Measurements from ENCODE around the gene KRT76.

KRT76 gene

GRCh38 chr12:52811191-52812072 is 34.3 kb upstream of the KRT76 start:
- Histone ChIP-seq H3K4me3 (ENCODE audit: low read depth in 1 of 2, low read length in 2 of 2) (no peak overlapping the region), H3K36me3 (ENCODE audit: insufficient read depth, low read length) (no peaks in the 10 kb centered on the region), H3K27ac (ENCODE audit: low read depth, low read length) (no peak overlapping the region), H3K9me3 (ENCODE audit: low read length) (no peaks in the 10 kb centered on the region), H3K27me3 (ENCODE audit: control insufficient read depth in 1 of 2, insufficient read depth in 2 of 2, low read length in 2 of 2) (no peaks in the 10 kb centered on the region), H3K4me1 (ENCODE audit: insufficient read depth, low read length) (no peaks in the 10 kb centered on the region), H3K9ac (ENCODE audit: low read length) (no peak overlapping the region)

GRCh38 chr12:52810554-52810953 is 33.4 kb upstream of the KRT76 start:
- H3K36me3 ChIP-seq (ENCODE audit: insufficient read depth, low read length) = no peaks in the 10 kb centered on the region
- no peaks in the 10 kb centered on the region for H3K27me3 ChIP-seq (ENCODE audit: control insufficient read depth in 1 of 2, insufficient read depth in 2 of 2, low read length in 2 of 2)
- H3K4me3 ChIP-seq (ENCODE audit: low read depth in 1 of 2, low read length in 2 of 2) = no peak overlapping the region
- no peaks in the 10 kb centered on the region for H3K4me1 ChIP-seq (ENCODE audit: insufficient read depth, low read length)
- H3K9ac ChIP-seq (ENCODE audit: low read length) = no peak overlapping the region
- H3K27ac ChIP-seq (ENCODE audit: low read depth, low read length) = no peak overlapping the region
- no peaks in the 10 kb centered on the region for H3K9me3 ChIP-seq (ENCODE audit: low read length)

GRCh38 chr12:52809166-52809565 is 32.0 kb upstream of the KRT76 start:
- no peaks in the 10 kb centered on the region for H3K4me1 ChIP-seq (ENCODE audit: insufficient read depth, low read length)
- H3K27me3 ChIP-seq (ENCODE audit: control insufficient read depth in 1 of 2, insufficient read depth in 2 of 2, low read length in 2 of 2) = no peaks in the 10 kb centered on the region
- no peak overlapping the region for H3K4me3 ChIP-seq (ENCODE audit: low read depth in 1 of 2, low read length in 2 of 2)
- H3K27ac ChIP-seq (ENCODE audit: low read depth, low read length) = no peak overlapping the region
- H3K9me3 ChIP-seq (ENCODE audit: low read length) = no peaks in the 10 kb centered on the region
- no peak overlapping the region for H3K9ac ChIP-seq (ENCODE audit: low read length)
- no peaks in the 10 kb centered on the region for H3K36me3 ChIP-seq (ENCODE audit: insufficient read depth, low read length)

- H3K27me3 ChIP-seq (ENCODE audit: control insufficient read depth in 1 of 2, insufficient read depth in 2 of 2, low read length in 2 of 2) = no peaks in the 10 kb centered on the region
- no peaks in the 10 kb centered on the region for H3K36me3 ChIP-seq (ENCODE audit: insufficient read depth, low read length)
- no peaks in the 10 kb centered on the region for H3K4me1 ChIP-seq (ENCODE audit: insufficient read depth, low read length)
- H3K9ac ChIP-seq (ENCODE audit: low read length) = no peak overlapping the region
- H3K4me3 ChIP-seq (ENCODE audit: low read depth in 1 of 2, low read length in 2 of 2) = no peak overlapping the region
- no peak overlapping the region for H3K27ac ChIP-seq (ENCODE audit: low read depth, low read length)
- H3K9me3 ChIP-seq (ENCODE audit: low read length) = no peaks in the 10 kb centered on the region
These were observed 31.5 kb upstream of the KRT76 start for GRCh38 chr12:52808573-52809160.

DNA sequence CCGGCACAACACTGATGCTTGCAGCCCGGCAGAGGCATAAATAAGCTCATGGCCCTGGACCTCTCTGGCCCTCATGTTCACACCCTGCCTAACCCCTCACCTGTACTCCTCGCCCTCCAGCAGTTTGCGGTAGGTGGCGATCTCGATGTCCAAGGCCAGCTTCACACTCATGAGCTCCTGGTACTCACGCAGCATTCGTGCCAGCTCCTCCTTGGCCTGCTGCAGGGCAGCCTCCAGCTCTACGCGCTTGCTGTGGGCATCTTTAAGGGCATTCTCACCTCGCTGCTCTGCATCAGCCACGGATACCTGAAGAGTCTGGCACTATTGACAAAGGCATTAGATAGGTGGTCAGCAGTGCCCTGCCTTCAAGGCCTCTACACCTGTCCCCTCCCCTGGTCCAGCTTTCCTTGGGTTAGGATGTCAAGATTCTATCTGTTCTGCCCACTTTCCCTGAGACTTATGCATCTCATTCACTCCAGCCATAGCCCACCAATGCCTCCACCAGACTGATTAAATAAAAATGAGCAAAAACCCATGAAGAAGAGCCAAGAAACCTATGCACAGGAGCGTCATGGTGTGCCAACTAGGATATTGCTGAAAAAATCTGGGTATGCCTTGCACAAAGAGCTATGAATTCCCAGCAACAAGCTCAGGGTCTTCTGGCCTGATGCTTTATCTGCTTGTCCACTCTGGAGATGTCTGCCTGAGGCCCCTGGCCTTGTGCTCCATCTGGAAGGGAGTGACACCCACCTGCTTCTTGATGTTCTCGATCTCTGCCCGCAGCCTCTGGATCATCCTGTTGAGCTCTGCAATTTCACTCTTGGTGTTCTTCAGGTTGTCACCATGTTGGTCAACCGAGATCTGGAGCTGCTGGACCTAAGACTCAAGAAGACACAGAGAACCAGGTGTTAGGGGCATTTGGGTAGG is 30.7 kb upstream of the KRT76 start:
- no peaks in the 10 kb centered on the region for H3K27me3 ChIP-seq (ENCODE audit: control insufficient read depth in 1 of 2, insufficient read depth in 2 of 2, low read length in 2 of 2)
- H3K9ac ChIP-seq (ENCODE audit: low read length) = no peak overlapping the region
- no peak overlapping the region for H3K4me3 ChIP-seq (ENCODE audit: low read depth in 1 of 2, low read length in 2 of 2)
- no peaks in the 10 kb centered on the region for H3K36me3 ChIP-seq (ENCODE audit: insufficient read depth, low read length)
- H3K27ac ChIP-seq (ENCODE audit: low read depth, low read length) = no peak overlapping the region
- H3K9me3 ChIP-seq (ENCODE audit: low read length) = no peaks in the 10 kb centered on the region
- no peaks in the 10 kb centered on the region for H3K4me1 ChIP-seq (ENCODE audit: insufficient read depth, low read length)

- Histone ChIP-seq H3K27me3 (ENCODE audit: control insufficient read depth in 1 of 2, insufficient read depth in 2 of 2, low read length in 2 of 2) (no peaks in the 10 kb centered on the region), H3K4me3 (ENCODE audit: low read depth in 1 of 2, low read length in 2 of 2) (no peak overlapping the region), H3K9me3 (ENCODE audit: low read length) (no peaks in the 10 kb centered on the region), H3K36me3 (ENCODE audit: insufficient read depth, low read length) (no peaks in the 10 kb centered on the region), H3K27ac (ENCODE audit: low read depth, low read length) (no peak overlapping the region), H3K9ac (ENCODE audit: low read length) (no peak overlapping the region), H3K4me1 (ENCODE audit: insufficient read depth, low read length) (no peaks in the 10 kb centered on the region)
These were observed 29.8 kb upstream of the KRT76 start for GRCh38 chr12:52806821-52807543.

DNA sequence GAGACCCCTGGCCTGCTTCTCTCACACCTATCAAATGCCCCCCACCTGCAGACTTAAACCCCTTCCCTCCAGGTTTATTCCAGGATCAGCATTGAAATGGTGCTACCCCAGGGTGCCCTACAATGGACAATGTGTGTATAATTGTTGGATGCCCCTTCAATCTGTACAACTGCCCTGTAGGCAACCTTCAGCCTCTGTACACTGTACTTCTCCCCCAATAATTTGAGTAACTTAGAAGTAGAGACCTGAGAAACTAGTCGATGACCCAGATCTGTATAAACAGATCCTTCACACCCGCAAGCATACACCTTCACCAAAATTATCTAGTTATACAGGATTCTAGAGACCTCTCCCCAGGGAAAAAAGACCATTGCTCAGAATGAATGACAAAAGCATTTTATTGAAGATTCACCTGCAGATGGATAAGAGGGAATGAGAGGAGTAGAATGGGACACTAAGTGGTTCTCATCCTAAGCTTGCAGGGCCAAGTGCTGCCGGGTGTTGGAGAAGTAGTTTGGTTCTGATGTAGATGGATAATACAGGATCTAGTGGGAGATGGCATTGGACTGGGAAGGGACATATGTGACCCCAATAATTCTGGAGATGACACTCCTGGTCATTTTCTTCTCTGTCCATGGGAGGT is 29.1 kb upstream of the KRT76 start:
- H3K9ac ChIP-seq (ENCODE audit: low read length) = no peak overlapping the region
- no peaks in the 10 kb centered on the region for H3K27me3 ChIP-seq (ENCODE audit: control insufficient read depth in 1 of 2, insufficient read depth in 2 of 2, low read length in 2 of 2)
- no peaks in the 10 kb centered on the region for H3K4me1 ChIP-seq (ENCODE audit: insufficient read depth, low read length)
- H3K27ac ChIP-seq (ENCODE audit: low read depth, low read length) = no peak overlapping the region
- no peaks in the 10 kb centered on the region for H3K9me3 ChIP-seq (ENCODE audit: low read length)
- H3K4me3 ChIP-seq (ENCODE audit: low read depth in 1 of 2, low read length in 2 of 2) = no peak overlapping the region
- no peaks in the 10 kb centered on the region for H3K36me3 ChIP-seq (ENCODE audit: insufficient read depth, low read length)

- H3K9ac ChIP-seq (ENCODE audit: low read length) = no peak overlapping the region
- H3K36me3 ChIP-seq (ENCODE audit: insufficient read depth, low read length) = no peaks in the 10 kb centered on the region
- H3K27me3 ChIP-seq (ENCODE audit: control insufficient read depth in 1 of 2, insufficient read depth in 2 of 2, low read length in 2 of 2) = no peaks in the 10 kb centered on the region
- no peaks in the 10 kb centered on the region for H3K9me3 ChIP-seq (ENCODE audit: low read length)
- no peak overlapping the region for H3K4me3 ChIP-seq (ENCODE audit: low read depth in 1 of 2, low read length in 2 of 2)
- H3K4me1 ChIP-seq (ENCODE audit: insufficient read depth, low read length) = no peaks in the 10 kb centered on the region
- no peak overlapping the region for H3K27ac ChIP-seq (ENCODE audit: low read depth, low read length)
These were observed 28.6 kb upstream of the KRT76 start for GRCh38 chr12:52805739-52806138.

GRCh38 chr12:52805000-52805399 is 27.9 kb upstream of the KRT76 start:
- Histone ChIP-seq H3K36me3 (ENCODE audit: insufficient read depth, low read length) (no peaks in the 10 kb centered on the region), H3K4me3 (ENCODE audit: low read depth in 1 of 2, low read length in 2 of 2) (no peak overlapping the region), H3K4me1 (ENCODE audit: insufficient read depth, low read length) (no peaks in the 10 kb centered on the region), H3K27ac (ENCODE audit: low read depth, low read length) (no peak overlapping the region), H3K9me3 (ENCODE audit: low read length) (no peaks in the 10 kb centered on the region), H3K27me3 (ENCODE audit: control insufficient read depth in 1 of 2, insufficient read depth in 2 of 2, low read length in 2 of 2) (no peaks in the 10 kb centered on the region), H3K9ac (ENCODE audit: low read length) (no peak overlapping the region)

DNA sequence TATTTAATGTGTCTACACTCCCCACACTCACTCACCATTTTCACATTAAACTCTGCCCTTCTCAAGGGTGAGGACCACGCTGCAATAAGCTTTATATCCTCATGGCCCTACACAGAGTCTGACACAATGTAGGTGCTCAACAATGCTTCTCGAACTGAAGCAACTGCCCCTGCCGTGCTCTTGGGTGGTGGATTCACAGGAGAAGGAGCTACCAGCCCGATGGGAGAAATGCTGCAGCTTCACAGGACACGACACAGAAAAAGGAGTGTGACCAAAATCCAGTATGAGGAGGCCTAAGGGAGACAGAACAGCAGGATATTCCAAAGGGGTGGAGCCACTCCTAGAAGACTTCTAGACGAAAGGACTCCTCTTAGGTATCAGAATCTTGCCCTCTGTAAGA is 25.3 kb upstream of the KRT76 start:
- H3K4me3 ChIP-seq (ENCODE audit: low read depth in 1 of 2, low read length in 2 of 2) = no peak overlapping the region
- H3K9ac ChIP-seq (ENCODE audit: low read length) = no peak overlapping the region
- no peaks in the 10 kb centered on the region for H3K27me3 ChIP-seq (ENCODE audit: control insufficient read depth in 1 of 2, insufficient read depth in 2 of 2, low read length in 2 of 2)
- H3K27ac ChIP-seq (ENCODE audit: low read depth, low read length) = no peak overlapping the region
- H3K36me3 ChIP-seq (ENCODE audit: insufficient read depth, low read length) = no peaks in the 10 kb centered on the region
- no peaks in the 10 kb centered on the region for H3K4me1 ChIP-seq (ENCODE audit: insufficient read depth, low read length)
- H3K9me3 ChIP-seq (ENCODE audit: low read length) = no peaks in the 10 kb centered on the region

All from muscle layer of colon (tissue), 2 donors.